A549 treated with CpdA at 1 μM for 4 hours (cell line): ENCODE measurements around the gene CENPX. TPM values are rescaled to one million over a fixed set of nuclear protein-coding genes. Genes with fewer than 3 reads are reported as not detected.

Experiments
- total RNA-seq: library from RNA; stranded (reverse); fragments of 200-300 nt; extraction: Qiagen RNA extraction; gene quantifications from 5 replicates; pipeline ENCODE4 v1.2.3, GENCODE V29; 2022; ENCODE audit warnings: low read depth

The CENPX gene
- total RNA-seq, result 147 to 209 TPM (median 190 TPM) in 5 replicates

GRCh38 chr17:82022310-82022980 is at the start of gene CENPX:
Gene CENPX, minus strand, starts transcription at chr17:82022878. Its CDS starts 17 bp downstream, at chr17:82022861.

GRCh38 chr17:82065638-82066303 is 43.1 kb upstream of the CENPX start, which contains the start of gene DUS1L:
Gene DUS1L, minus strand, starts transcription at chr17:82065804. Its CDS starts 745 bp downstream, at chr17:82065059.

GRCh38 chr17:82051776-82052637 is 29.3 kb upstream of the CENPX start, which contains the start of the genes GPS1 and RFNG:
Gene GPS1, plus strand, starts transcription at chr17:82051898. Its CDS starts 34 bp downstream, at chr17:82051932.
Gene RFNG, minus strand, starts transcription at chr17:82051811. Its CDS starts 45 bp downstream, at chr17:82051766.

GRCh38 chr17:82037092-82037888 is 14.6 kb upstream of the CENPX start, which contains the start of gene DCXR:
Gene DCXR, minus strand, starts transcription at chr17:82037697. Its CDS starts 15 bp downstream, at chr17:82037682.

GRCh38 chr17:82031303-82031884 is 8.7 kb upstream of the CENPX start, which contains the start of gene RAC3:
Gene RAC3, plus strand, starts transcription at chr17:82031678. Its CDS starts 84 bp downstream, at chr17:82031762.

GRCh38 chr17:82022981-82023446 is 336 bp upstream of the CENPX start, which contains the start of gene LRRC45:
Gene LRRC45, plus strand, starts transcription at chr17:82023305. Its CDS starts 339 bp downstream, at chr17:82023644.

GRCh38 chr17:81977211-81977808 is 45.4 kb downstream of the CENPX start, which contains the start of gene ASPSCR1:
Gene ASPSCR1, plus strand, starts transcription at chr17:81977629. Its CDS starts 18 bp downstream, at chr17:81977647.

Other genes starting within 250 kb of the CENPX start
- 0.22 to 0.65 TPM (median 0.28 TPM) in 5 replicates for gene GCGR, start 218.7 kb downstream of the CENPX start, total RNA-seq
- 78.9 to 105 TPM (median 92.0 TPM) in 5 replicates for gene MCRIP1, start 189.6 kb downstream of the CENPX start, total RNA-seq
- gene PPP1R27, start 187.8 kb downstream of the CENPX start, total RNA-seq, result 0.18 to 0.40 TPM in 2 of 5 replicates, not detected in the others
- 726 to 785 TPM (median 751 TPM) in 5 replicates for gene P4HB, start 162.3 kb downstream of the CENPX start, total RNA-seq
- gene ARHGDIA, start 151.5 kb downstream of the CENPX start, total RNA-seq, result 578 to 637 TPM (median 592 TPM) in 5 replicates
- gene ALYREF, start 131.3 kb downstream of the CENPX start, total RNA-seq, result 166 to 254 TPM (median 246 TPM) in 5 replicates
- gene ANAPC11, start 131.2 kb downstream of the CENPX start, total RNA-seq, result 192 to 295 TPM (median 277 TPM) in 5 replicates
- 0.16 to 1.0 TPM (median 0.59 TPM) in 5 replicates for gene NPB, start 120.6 kb downstream of the CENPX start, total RNA-seq
- 13.1 to 16.7 TPM (median 15.8 TPM) in 5 replicates for gene PCYT2, start 111.5 kb downstream of the CENPX start, total RNA-seq
- 29.4 to 47.5 TPM (median 40.8 TPM) in 5 replicates for gene SIRT7, start 104.7 kb downstream of the CENPX start, total RNA-seq
- 36.7 to 45.6 TPM (median 42.2 TPM) in 5 replicates for gene MAFG, start 95.1 kb downstream of the CENPX start, total RNA-seq
- gene PYCR1, start 85.6 kb downstream of the CENPX start, total RNA-seq, result 61.0 to 98.3 TPM (median 90.0 TPM) in 5 replicates
- not detected in 5 replicates for gene MYADML2, start 75.6 kb downstream of the CENPX start, total RNA-seq
- 0.23 to 0.60 TPM (median 0.38 TPM) in 5 replicates for gene NOTUM, start 61.7 kb downstream of the CENPX start, total RNA-seq
- 20.0 to 33.0 TPM (median 28.1 TPM) in 5 replicates for gene ASPSCR1, start 45.2 kb downstream of the CENPX start, total RNA-seq
- 11.4 to 18.8 TPM (median 14.2 TPM) in 5 replicates for gene LRRC45, start 427 bp upstream of the CENPX start, total RNA-seq
- 21.3 to 39.5 TPM (median 32.6 TPM) in 5 replicates for gene RAC3, start 8.8 kb upstream of the CENPX start, total RNA-seq
- gene DCXR, start 14.8 kb upstream of the CENPX start, total RNA-seq, result 63.3 to 105 TPM (median 96.2 TPM) in 5 replicates
- 14.4 to 26.4 TPM (median 23.6 TPM) in 5 replicates for gene RFNG, start 28.9 kb upstream of the CENPX start, total RNA-seq
- gene GPS1, start 29.0 kb upstream of the CENPX start, total RNA-seq, result 101 to 142 TPM (median 137 TPM) in 5 replicates
- 75.9 to 140 TPM (median 133 TPM) in 5 replicates for gene DUS1L, start 42.9 kb upstream of the CENPX start, total RNA-seq
- gene FASN, start 75.4 kb upstream of the CENPX start, total RNA-seq, result 103 to 146 TPM (median 139 TPM) in 5 replicates
- gene CCDC57, start 190.0 kb upstream of the CENPX start, total RNA-seq, result 20.7 to 26.9 TPM (median 23.5 TPM) in 5 replicates
- 88.1 to 110 TPM (median 107 TPM) in 5 replicates for gene SLC16A3, start 206.2 kb upstream of the CENPX start, total RNA-seq